Type B pancreatic cell (in vitro differentiated cells): ENCODE results near the gene C20orf173. TPM values are rescaled to one million over a fixed set of nuclear protein-coding genes. Genes with fewer than 3 reads are reported as not detected.

Experiments used
- DNase-seq: peaks from one replicate; pipeline ENCODE4 v3.0.0; 2021; ENCODE audit warnings: mixed read lengths; ENCODE audit not compliant: unreplicated experiment; ENCODE audit errors: extremely low spot score
- H3K27ac Mint-ChIP-seq: 2 replicates; pipeline ENCODE4 v1.8.0; 2021; ENCODE audit warnings: mild to moderate bottlenecking, mixed read lengths
- H3K27me3 Mint-ChIP-seq: 2 replicates; pipeline ENCODE4 v1.8.0; 2021; ENCODE audit warnings: mixed read lengths
- H3K36me3 Mint-ChIP-seq: 2 replicates; pipeline ENCODE4 v1.8.0; 2021; ENCODE audit warnings: mixed read lengths
- H3K4me1 Mint-ChIP-seq: one replicate; pipeline ENCODE4 v1.8.0; 2021; ENCODE audit warnings: mixed read lengths; ENCODE audit not compliant: unreplicated experiment
- H3K4me3 Mint-ChIP-seq: 2 replicates; pipeline ENCODE4 v1.8.0; 2021; ENCODE audit warnings: mild to moderate bottlenecking, mixed read lengths
- H3K9me3 Mint-ChIP-seq: 2 replicates; pipeline ENCODE4 v1.8.0; 2021; ENCODE audit warnings: mixed read lengths
- CTCF ChIP-seq: fragments of 200-600 bp; sonication (generic); conservative IDR thresholded peaks from 2 replicates; pipeline ENCODE4 v1.5.0; 2021; ENCODE audit warnings: antibody characterized with exemption, mild to moderate bottlenecking
- total RNA-seq: library from RNA; stranded (reverse); gene quantifications from 2 replicates; pipeline ENCODE4 v1.2.1, GENCODE V29; 2021; ENCODE audit warnings: low replicate concordance

Gene C20orf173
- total RNA-seq, 1 donor from 2014 or later, result not detected

- H3K9me3 Mint-ChIP-seq, result no peaks in the 10 kb centered on the region
- H3K27ac Mint-ChIP-seq, result no peak overlapping the region
- H3K4me3 Mint-ChIP-seq, result no peak overlapping the region
- no peaks in the 10 kb centered on the region for H3K4me1 Mint-ChIP-seq
- peaks cover 3% of the 10 kb centered on the region for H3K36me3 Mint-ChIP-seq
- DNase-seq, result no peak
- TF ChIP-seq CTCF, result no peak
- no peaks in the 10 kb centered on the region for H3K27me3 Mint-ChIP-seq
Observed at GRCh38 chr20:35510951-35511735, 18.3 kb downstream of the C20orf173 start.

GRCh38 chr20:35508493-35509218 is 20.8 kb downstream of the C20orf173 start:
- no peak for TF ChIP-seq CTCF
- DNase-seq, result no peak
- Mint-ChIP-seq H3K27me3 (no peaks in the 10 kb centered on the region), H3K9me3 (no peaks in the 10 kb centered on the region), H3K4me3 (no peak overlapping the region), H3K36me3 (peaks cover 8% of the 10 kb centered on the region), H3K4me1 (no peaks in the 10 kb centered on the region), H3K27ac (no peak overlapping the region)

GRCh38 chr20:35506872-35507638 is 22.4 kb downstream of the C20orf173 start:
- no peaks in the 10 kb centered on the region for H3K9me3 Mint-ChIP-seq
- TF ChIP-seq CTCF, result no peak
- DNase-seq, result no peak
- peaks cover 14% of the 10 kb centered on the region for H3K36me3 Mint-ChIP-seq
- H3K4me3 Mint-ChIP-seq, result no peak overlapping the region
- no peak overlapping the region for H3K27ac Mint-ChIP-seq
- no peaks in the 10 kb centered on the region for H3K4me1 Mint-ChIP-seq
- H3K27me3 Mint-ChIP-seq, result no peaks in the 10 kb centered on the region

GRCh38 chr20:35506179-35506578 is 23.3 kb downstream of the C20orf173 start:
- Mint-ChIP-seq H3K4me3 (no peak overlapping the region), H3K27ac (no peak overlapping the region), H3K36me3 (peaks cover 11% of the 10 kb centered on the region), H3K9me3 (no peaks in the 10 kb centered on the region), H3K4me1 (no peaks in the 10 kb centered on the region), H3K27me3 (no peaks in the 10 kb centered on the region)
- no peak for DNase-seq
- no peak for TF ChIP-seq CTCF

- Mint-ChIP-seq H3K4me3 (no peak overlapping the region), H3K4me1 (no peaks in the 10 kb centered on the region), H3K36me3 (peaks cover 14% of the 10 kb centered on the region), H3K9me3 (no peaks in the 10 kb centered on the region), H3K27me3 (no peaks in the 10 kb centered on the region), H3K27ac (no peak overlapping the region)
- no peak for DNase-seq
- TF ChIP-seq CTCF, result no peak
Observed at GRCh38 chr20:35504751-35505150, 24.7 kb downstream of the C20orf173 start.
